Measurements from ENCODE around the gene SOX13.

The SOX13 gene

DNA sequence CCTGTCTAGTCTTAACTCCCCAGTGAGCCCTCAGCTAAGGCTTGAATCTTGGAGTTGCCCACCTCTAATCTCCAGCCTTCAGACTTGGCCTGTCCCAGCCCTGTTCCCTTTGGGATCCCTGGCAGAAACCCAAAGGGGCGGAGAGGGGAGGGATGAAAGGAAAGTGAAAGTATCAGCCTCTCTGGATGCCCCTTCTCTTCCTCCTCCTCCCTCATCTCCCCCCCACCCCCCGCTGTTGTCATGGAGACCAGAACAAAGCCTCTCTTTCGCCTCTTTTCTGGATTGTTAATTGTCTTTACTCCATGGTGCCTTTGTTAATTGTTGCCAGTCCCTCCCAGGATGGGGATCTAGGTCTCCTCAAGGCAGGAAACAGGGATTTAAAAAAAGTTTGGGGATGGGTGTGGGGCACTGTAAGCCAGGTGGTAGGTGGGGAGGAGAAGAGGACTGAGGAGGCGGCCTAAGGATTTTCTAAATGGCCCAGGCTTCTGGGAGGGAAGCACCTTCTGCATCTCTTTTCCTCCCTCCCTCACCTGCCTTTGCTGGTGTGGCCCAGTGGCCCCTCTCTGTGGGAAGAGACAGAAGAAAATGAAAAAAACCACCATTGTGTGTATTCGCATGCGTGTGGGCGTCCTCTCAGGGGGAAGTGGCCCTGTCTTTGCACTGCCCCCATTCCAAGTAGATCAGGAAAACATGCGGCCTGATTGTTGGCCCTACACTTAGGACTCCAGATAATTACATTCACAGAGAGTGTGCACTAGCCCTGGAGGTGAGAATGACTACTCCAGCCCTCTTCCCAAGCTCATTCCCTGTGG, 7.5 kb upstream of the SOX13 start:
- DNase-seq (ENCODE audit: low read depth) = no peak

GRCh38 chr1:204065986-204066300, 7.0 kb upstream of the SOX13 start:
- no peak for DNase-seq (ENCODE audit: low read depth)

DNA sequence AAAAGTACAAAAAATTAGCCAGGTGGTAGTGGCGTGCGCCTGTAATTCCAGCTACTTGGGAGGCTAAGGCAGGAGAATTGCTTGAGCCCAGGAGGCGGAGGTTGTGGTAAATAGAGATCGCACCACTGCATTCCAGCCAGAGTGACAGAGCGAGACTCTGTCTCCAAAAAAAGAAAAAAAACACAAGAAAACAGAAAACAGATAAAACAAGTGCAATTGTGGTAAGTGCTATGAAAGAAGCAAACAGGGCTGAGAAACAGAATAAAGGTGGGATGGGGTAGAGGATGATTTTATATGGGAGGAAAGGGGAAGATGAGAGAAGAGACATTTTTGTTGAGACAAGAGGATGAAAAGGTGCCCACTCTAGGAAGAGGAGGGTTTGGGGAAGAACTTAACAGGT, 5.0 kb upstream of the SOX13 start:
- no peak for DNase-seq (ENCODE audit: low read depth)

GRCh38 chr1:204069887-204070286, 3.0 kb upstream of the SOX13 start:
- DNase-seq (ENCODE audit: low read depth) = no peak

GRCh38 chr1:204070895-204071294, 2.0 kb upstream of the SOX13 start:
- DNase-seq (ENCODE audit: low read depth) = no peak

- DNase-seq (ENCODE audit: low read depth) = no peak
Observed at GRCh38 chr1:204073837-204074273, 940 bp downstream of the SOX13 start.

GRCh38 chr1:204074274-204075138, 1.6 kb downstream of the SOX13 start:
- no peak for DNase-seq (ENCODE audit: low read depth)

GRCh38 chr1:204075139-204075521, 2.2 kb downstream of the SOX13 start:
- DNase-seq (ENCODE audit: low read depth) = no peak

GRCh38 chr1:204075890-204076846, 3.3 kb downstream of the SOX13 start:
- no peak for DNase-seq (ENCODE audit: low read depth)

- no peak for DNase-seq (ENCODE audit: low read depth)
Observed at GRCh38 chr1:204076891-204077290, 4.0 kb downstream of the SOX13 start.

DNA sequence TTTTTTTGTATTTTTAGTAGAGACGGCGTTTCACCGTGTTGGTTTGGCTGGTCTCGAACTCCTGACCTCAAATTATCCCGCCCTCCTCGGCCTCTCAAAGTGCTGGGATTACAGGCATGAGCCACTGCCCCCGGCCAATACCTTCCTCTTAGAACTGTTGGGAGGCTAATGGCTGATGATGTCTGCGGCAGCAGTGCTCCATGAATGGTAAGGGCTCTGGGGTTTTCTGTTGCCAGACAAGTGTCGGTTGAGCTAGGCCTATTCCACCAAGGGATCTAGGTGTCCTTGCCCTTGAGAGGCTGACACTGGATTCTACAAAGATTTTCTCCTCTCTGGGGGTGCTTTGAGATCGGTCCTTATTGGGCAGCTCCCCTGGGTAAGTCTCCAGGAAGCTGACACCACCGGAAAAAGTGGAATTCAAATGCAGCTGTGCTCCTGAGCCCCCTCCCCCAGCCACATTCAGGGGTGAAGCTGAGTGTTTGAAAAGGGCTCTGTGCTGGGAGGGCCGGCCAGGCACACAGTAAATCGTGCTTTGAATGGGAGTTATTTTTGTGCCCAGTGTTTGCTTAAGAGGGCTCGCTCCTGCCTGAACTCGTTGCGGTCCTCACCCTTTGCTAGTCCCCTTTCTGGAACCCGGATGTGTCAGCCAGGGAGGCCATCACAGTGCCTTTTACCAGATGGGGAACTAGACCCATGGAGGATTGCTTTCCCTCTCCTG, 5.2 kb downstream of the SOX13 start:
- DNase-seq (ENCODE audit: low read depth) = no peak

GRCh38 chr1:204079608-204079999, 6.7 kb downstream of the SOX13 start:
- no peak for DNase-seq (ENCODE audit: low read depth)

GRCh38 chr1:204080163-204080903, 7.4 kb downstream of the SOX13 start:
- no peak for DNase-seq (ENCODE audit: low read depth)

DNA sequence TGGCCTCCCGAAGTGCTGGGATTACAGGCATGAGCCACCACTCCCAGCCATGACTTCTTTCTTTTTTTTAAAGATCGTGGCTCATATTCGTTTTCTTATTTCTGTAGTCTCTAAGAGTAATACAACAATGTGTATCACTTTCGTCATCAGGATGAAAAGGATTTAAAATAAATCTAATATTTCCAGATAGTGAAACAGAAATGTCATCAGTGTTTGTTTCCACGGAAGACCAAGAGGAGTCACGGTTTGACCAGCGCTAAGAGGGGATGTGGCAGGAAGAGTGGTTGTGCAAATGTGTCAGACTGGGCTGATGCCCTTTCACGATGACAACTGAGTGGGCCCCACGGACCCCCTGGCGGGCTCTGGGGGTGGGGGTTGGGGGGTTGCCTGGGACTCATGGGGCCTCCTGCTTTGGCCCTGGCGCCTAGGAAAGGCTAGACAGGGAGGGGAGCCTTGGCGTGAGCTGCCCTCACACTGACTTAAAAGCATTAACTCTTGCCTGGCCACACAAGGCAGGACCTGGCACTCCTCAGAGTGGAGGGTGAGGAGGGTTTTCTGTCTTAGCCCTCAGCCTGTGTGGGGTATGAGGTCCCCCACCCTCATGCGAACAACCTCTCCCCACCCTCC, 8.4 kb downstream of the SOX13 start:
- no peak for DNase-seq (ENCODE audit: low read depth)

GRCh38 chr1:204081791-204082513, 9.0 kb downstream of the SOX13 start:
- DNase-seq (ENCODE audit: low read depth) = no peak

DNA sequence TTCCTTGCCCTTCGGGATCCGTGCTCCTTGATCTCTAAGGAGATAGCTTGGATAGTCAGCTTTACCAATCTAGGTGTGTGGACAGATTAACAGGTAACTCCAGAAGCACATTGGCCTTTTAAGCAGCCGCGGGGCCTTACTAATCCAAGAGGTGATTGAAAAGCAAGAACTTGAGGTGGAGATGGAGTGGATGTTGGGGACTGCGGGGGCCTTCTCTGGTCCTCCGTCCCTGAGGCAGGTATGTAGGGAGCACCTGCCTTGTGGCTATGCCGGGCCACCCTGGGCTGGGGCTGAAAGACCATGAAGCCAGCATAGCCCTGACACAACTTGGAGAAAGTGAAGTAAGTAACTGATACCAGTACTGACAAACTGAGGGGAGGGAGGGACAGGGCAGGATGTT, 10.6 kb downstream of the SOX13 start:
- no peak for DNase-seq (ENCODE audit: low read depth)

GRCh38 chr1:204084247-204084772, 11.4 kb downstream of the SOX13 start:
- no peak for DNase-seq (ENCODE audit: low read depth)

GRCh38 chr1:204085876-204086275, 13.0 kb downstream of the SOX13 start:
- DNase-seq (ENCODE audit: low read depth) = no peak

- DNase-seq (ENCODE audit: low read depth) = no peak
Observed at GRCh38 chr1:204087181-204087892, 14.4 kb downstream of the SOX13 start.
